Effector CD4-positive, alpha-beta T cell (primary cell): ENCODE data around the gene LHX4.

Experiments
- DNase-seq: peaks from one replicate; pipeline ENCODE4 v3.0.0-alpha.2; 2020

LHX4 gene

DNA sequence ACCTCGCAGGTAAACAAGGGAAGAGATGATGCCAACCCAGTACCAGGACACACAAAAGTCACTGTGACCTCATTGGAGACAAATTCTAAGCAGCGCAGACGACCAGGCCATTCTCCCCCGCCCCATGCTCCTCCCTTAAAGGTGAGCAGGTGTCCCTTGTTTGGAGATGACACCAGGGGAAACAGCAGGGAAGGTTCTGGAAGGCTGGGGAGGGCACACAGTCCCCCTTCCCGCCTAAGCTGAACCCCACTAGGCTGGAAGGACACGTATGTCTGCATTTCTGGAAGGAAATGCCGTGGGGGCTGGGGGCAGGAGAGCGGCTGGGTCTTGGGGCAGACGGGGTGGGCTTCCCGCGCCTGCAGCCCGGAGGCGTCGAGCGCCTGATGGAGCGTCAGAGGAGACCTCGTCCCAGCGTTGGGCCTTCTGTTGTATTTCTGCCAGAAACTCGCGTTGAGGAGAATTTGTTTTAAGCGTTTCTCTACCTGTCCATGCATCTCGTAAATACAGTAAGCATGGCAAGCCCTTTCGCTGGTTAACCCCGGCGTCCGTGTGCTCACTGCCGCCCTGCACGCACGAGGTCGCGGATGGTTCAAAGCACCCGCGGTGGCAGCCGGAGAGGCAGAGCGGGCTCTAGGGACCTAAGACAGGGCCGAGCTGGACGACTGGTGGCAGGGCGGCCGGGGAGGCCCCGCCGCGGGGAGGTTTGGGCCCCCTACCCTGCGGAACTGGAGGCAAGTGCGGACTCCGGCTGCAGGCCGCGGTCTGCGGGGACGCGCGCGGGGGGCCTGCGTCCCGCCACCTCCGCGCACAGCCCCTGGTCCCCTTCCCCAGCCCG is 1.2 kb upstream of the LHX4 start:
- no peak for DNase-seq

DNA sequence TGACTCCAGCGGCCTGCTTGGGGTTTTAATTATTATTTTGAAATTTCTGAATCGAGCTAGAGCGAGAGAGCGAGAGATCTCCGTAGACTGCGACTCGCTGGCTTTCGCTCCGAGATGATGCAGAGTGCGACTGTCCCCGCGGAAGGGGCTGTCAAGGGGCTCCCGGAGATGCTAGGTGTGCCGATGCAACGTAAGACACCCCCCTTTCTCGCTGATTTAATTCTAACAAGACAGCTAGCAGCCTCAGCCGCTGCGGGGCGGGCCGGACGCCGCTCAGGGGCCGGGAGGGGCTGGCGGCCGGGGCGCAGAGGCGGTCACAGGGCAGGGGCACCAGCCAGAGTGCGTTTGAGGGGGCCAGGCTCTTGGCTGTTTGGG is 339 bp downstream of the LHX4 start:
- DNase-seq, result no peak

DNA sequence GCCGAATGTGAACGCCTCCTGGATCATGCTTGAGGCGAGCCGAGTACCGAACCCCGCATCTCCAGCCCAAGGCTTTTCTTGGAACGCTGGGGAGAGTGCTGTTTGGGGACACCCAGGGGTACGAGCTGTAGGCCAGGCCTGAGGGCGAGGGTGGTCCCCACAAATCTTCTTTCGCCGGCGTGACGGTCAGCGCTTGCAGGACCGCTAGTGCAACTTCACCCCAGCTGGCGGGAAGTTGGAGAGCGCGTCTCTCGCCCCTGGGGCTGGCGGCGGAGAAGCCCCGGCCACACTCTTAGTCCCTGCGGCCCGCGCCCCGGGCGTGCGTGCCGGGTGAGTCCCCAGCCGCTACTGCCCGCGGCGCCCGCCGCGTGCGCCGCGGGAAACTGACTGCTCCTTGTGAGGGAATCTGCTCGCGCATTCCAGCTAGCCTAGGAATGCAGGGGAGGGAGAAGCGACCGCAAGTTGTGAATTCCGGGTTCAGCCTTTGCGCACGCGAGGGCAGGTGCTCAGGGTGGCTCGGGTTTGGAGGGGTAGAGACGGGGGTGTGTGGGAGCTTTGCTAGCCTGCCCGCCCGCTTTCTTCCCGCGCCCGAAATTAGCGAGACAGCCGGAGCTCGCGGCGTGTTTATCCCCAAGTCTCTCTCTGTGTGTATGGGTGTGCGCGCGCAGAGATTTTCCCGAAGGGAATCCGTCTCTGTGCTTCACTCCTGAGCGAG is 884 bp downstream of the LHX4 start:
- DNase-seq, result no peak

DNA sequence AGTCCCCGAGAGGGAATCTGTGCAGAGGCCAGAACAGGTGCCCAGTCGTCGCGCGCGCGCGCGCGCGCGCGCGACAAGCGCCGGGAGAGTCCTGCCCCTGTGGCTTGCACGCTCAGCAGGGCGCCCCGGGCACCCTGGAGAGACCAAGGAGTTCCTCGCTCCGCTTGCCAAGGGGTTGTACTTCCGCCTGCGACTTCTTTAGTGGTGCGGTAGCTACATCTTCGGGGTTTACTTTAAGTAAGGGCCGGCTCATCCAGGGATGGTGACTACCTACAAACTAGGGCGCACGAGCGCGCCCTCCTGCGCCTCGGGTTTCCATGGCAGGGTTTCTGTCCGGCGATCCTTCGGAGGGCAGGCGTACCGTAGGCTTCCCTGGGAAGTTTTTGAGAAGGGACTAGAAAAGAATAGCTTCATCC is 1.4 kb downstream of the LHX4 start:
- no peak for DNase-seq

DNA sequence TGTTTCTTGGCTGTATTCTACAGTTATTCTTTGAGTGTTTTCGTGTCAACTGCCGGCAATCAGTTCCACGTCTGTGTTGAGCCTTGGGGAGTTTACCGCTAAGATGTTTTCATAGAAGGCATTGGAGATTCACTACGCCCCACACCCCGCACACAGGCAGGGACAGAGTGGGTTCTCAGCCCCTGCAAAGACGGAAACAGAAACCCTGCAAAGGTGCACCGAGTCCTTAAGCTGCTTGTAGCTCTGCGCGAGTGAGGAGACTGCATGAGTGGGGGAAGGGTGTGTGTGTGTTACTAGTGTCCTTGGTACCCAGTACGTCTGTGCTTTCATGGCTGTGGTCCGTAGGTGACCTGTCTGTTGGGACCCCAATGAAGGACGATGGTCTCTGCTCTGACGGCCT is 1.9 kb downstream of the LHX4 start:
- DNase-seq, result no peak

DNA sequence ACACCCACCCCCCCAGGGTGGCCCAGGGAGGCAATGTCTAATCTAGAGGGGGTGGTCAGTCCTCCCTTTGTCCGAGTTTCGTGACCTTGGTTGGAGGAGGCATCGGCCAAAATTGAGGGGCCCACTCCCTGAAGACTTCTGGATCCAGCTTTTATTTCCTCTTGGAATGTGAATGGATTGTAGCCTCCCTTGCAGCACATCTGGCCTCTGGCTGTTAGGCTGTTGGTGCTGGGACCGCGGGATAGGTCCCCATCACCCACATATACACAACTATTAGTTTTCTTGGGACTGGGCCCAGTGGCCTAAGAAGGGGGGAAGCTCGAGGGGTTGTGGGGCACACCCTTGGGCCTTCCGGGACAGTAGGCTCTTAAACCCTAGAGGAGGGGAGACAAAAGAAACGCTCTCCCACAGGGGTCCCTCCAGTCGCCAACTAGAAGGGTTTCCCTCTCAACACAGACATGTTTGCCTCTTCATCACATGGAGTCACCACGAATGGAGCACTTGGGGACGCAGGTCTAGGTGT is 2.5 kb downstream of the LHX4 start:
- DNase-seq, result no peak

DNA sequence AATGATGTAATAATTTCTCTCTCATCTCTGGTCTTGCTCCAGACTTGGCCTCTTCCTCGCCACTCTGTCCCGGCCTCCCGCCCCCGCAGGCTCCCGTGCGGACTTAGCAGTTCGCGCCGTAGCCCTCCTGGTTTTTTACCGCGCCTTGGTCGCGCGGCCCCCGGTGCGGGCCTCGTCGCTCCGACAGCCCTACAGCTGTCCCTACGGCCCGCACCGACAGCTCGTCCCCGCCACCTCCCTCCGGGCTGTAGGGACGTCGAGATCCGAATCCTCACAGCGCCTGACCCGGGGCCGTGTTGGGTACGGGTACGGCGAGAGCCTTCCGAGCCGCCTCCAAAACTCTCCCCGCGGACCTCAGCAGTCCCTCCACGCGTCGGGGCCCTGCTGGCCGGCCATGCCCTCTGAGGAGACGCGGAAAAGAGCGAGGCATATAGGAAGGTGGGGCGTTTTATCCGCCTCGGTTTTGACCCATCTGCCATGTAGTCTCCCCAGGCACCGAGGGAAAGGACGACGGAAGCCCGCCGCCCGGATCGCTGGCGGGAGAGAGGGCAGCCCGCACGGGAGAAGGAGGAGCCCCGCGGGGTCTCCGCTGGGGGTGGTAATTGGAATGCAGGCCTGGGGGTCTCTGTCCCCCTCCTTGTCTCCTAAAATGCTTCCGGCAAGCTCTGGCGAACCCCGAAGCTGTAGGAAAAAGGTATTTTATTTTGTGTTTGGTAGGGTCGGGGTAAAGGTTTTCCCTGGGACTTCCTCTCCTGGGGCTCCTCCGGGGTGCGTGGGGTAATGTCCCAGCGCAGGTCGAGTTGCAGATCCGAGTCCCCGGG is 3.3 kb downstream of the LHX4 start:
- DNase-seq, result no peak

DNA sequence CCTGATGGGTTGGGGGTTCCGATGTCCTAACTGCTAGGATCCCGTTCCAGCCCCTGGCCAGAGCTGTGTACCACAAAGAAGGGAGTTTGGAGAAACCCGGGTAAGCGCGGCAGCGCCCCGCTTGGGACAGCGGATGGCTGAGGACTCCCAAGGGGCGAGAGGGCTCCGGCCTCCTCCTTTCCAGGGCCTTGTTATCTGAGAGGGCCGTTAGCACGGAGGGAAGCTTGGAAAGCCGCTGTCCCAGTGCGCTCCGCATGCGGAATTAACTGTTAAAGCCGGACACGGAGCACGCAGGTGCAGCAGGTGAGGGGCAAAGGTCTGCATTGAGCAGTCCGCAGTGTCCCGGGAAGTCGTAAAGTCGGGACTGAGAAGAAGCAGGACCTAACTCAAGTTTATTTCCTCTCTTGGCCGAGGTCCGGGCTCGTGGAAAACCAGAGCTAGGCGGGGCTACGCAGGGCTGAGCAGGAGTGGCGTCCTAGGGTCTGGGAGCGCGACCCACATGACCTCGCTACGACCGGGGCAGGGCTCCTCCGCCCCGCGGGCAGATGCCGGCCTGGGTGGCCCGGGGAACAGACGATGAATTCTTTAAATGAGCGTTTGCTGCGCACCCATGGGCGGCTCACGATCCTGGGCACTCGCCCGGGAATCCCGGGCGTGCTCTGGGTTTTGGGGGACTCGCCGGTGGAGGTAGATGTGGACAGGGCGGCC is 4.5 kb downstream of the LHX4 start:
- no peak for DNase-seq

DNA sequence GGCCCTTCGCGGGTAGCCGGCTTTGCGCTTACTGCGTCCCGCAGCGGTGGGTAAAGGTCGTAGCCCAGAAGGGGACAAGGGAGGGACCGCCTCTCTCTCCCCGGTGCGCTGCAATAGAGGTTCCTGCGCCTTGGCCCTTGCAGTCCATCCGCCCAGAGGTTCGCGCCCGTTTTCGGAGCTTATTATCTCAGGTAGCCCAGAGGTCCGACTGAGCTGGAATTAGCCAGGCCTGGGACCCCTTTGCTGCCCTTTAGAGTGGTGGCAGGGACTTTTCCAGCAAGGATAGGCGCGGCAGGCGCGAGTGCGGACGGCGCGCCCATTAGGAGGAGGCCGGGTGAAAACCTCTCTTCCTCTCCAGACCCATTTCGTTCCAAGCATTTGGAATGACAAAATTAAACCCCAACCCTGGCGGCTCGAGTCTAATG is 5.0 kb downstream of the LHX4 start:
- no peak for DNase-seq

DNA sequence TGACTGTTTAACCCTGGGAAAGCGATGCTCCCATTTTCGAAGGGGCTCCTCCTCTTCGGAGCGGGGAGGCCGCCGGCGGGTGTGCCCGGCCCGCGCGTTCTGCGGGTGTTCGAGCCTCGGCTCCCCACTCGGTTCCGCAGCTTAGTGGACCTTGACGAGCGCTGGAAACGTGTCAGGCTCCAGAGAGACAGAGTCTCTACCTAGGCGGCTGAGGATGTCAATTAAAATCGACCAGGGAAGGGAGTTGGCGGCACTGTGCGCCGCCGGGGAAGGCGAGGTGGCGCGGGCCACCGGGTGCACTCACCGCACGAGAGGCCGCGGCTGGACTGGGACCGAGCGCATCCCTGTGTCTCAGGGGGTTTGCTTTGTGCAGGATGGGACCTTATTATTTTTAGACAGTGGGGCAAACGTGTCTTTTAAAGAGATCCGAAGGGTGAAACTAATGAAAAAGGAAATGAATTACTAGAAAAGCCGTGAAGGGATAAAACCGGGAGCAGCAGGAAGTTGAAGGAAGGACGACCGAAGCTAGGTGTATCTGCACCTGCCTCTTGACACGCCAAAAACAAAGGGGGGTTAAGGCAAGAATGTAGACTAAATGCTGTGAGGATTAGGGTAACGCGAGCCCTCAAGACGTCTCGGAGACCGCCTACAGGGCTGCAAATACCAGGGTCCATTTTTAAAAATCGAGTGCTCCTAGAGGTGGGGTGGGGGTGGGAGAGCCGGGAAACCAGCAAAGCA is 5.6 kb downstream of the LHX4 start:
- no peak for DNase-seq

DNA sequence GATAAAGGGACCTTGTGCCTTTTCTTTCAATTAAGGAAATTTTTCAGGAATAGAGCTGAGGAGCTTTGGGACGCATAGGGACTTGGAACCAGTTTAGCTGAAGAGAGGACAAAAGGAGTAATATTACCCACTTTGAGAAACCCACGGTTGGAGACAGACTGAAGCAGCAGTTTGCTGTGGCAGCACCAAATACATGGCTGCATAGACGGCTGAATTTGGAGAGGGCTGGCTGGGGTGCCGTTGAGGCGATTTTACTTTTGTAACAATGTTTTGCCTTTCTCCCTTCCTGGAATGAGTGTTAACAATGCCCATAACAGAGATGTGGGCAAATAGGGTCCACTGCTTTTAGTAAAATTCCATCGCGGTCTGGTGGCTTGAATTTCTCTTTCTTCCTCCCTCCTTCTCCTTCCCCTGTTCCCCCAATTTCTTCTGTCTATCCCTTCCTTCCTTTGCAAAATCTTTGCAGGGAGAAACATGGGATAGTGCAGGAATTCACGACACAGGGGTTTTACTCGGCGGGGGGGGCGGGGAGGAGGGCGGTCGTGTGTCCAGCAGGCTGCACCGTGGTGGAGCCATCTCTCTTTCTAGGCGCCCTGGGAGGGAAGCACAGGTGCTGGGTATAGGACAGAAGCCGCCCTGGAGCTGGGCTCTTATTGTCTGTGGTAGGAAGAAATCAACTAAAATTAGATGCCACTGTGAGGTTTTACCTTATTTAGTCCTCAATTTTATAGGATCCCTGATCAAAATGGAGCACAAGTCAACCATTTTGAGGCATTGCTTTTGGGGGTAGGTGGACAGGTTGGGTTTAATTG is 6.8 kb downstream of the LHX4 start:
- no peak for DNase-seq

DNA sequence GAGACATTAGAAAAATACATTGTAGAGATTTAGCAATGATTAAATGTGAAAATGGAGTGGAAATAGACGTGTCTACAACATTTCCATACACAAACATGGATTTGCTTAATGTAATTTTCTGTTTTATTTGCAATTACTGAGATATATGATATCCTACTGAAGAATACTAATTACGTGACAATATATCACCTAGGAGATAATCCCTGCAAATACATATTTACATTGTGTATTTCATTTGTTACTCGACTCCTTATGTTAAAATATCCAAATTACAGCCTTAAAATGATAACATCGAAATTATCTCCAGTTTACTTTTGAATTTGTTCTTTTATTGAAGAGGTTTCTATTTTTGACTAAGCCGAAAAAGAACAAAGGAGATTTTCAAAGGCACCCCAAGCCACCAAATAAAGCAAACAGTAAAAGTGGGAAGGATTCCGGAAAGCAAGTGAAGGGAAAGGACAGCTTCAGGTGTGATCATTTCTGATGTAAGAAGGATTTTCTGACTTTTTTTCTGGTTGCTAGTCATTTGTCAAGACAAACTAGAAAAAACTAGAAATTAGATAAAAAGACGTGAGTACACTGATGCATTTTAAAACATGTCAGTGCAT is 7.9 kb downstream of the LHX4 start:
- DNase-seq, result no peak

DNA sequence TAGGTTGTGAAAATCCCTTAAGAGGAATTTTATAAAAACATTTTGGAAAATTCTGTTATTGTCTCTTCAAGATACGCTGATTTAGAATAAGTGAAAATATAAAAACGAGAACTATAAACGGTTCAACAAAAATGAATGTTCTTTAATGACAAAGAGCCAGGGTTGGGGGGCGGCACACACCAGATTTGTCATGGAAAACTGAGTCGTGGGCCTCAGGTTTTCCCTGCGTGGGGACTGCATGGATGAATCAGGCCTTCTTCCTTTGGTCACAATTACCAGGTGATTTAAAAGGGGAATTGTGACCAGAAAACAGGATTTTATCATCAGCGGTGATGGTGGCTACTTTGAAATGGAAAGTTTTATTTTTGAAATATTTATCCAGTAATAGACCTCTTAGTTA is 8.6 kb downstream of the LHX4 start:
- DNase-seq, result no peak

DNA sequence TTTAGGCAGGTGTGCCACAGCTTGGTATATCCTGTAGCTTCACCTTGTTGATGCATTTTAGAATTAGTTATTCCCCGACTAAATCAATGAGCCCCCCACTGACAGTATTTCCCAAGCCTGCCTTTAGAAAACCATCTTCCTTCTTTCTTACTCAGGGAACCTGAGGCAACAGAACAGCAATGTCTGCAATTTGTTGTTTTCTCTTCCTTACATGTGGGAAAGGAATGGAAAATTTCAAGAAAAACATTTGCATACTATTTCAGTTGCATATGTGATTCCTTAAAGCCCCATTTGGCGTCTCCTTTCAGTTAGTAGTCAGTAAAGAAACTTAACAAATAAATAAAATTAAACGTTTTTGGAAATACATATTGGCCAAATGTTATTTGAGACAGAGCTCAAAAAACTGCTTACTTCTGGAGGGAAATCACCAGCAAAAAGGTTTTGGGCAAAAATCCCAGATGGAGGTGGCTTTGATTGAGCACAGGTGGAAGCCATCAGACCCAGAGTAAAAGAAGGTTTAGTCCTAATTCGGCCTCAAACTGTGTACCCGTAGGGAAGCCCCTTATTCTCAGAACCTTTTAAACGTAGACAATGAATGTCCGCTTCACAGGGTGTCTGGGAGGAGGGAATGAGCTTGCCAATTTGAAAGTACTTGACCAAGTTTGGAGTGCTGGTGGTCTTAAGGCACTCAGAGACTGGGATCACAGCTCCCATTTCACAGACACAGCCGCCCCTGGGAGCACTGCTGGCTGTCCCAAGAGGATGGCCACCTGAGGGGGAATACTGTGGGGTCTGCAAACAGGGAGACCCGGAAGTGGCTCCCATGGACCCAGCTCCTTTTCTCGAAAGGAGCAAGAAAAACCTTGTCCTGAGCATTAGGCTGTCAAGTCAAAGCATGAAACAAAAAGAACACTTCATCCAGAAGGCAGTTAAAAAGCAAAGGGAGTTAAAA is 9.4 kb downstream of the LHX4 start:
- no peak for DNase-seq

DNA sequence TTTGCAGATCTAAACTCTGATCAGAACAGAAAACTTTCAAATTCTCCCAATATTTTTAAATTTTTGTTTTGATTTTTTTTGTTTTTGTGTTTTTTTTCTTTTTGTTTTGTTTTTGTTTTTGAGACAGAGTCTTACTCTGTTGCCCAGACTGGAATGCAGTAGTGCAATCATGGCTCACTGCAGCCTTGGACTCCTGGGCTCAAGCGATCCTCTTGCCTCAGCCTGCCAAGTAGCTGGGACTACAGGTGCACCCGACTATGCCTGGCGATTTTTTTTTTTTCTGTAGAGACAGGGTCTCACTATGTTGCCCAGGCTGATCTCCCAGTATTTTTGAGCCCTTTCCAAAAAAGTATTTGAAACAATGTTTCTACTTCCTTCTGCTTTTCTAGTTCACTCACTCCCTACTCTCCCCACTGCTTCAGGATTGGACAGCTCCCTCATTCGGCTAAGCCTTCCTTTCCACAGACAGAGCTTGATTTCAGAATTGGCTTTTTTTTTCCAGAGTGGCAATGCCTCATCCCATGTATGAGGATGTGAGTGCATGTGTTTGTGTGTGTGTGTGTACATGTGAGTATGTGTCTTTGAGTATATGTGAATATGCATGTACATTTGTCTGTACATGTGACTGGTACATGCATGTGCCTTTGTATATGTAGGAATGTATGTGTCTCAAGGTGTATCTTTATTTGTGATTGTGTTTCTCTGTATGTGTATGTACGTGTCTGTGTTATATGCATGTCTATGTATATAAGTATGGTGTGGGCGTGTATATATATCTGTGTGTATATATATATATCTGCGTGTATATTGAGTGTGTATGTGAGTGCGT is 11.9 kb downstream of the LHX4 start:
- DNase-seq, result no peak

DNA sequence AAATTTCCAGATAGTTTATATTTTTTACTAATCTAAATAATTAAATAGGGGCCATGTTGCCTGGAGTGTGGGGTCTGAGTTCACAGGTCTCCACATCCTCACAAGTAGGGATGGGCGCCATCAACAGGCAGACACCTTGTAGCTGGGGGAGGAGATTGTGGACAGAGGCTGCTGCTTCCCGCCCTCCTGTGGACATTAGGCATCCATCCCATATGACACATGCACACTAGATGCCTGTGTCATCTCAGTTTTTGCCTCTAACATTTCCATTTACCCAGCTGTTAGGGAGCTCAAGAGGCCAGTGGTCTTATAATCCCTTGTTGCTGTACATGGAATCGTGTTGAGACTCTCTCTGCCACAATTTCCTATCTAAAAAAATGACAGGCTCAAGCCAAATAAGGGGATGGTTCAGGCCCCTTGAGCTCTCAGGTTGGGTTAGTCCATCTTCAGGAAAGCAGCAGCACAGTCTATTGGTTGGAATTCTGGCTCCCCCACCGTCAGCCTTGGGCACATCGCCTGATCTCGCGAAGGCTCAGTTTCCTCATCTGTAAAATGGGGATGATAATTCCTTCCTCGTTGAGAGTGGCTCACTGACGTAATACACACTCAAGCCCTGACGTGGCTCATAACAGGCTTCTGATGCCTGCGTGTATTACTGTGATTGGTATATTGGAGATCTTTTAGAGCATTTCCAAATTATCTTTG is 13.6 kb downstream of the LHX4 start:
- no peak for DNase-seq

DNA sequence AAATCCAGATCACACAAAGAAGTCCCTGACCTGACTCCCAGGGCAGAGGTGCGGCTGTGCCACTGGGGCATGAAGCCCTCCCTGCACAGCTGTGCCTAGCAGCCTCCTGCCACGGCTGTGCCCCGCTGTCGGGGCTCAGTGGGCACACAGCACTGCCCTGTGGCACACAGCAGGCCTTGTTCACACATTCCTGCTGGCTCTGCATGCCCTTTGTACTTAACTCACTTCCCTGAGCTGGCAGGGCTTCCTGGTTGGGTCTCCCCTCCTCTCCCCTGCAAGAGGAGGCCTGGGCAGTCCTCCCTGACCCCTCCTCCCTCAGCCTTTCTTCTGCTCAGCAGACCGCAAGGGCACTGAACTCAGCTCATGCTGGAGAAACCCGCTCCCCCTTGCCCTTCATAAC is 14.8 kb downstream of the LHX4 start:
- DNase-seq, result no peak

DNA sequence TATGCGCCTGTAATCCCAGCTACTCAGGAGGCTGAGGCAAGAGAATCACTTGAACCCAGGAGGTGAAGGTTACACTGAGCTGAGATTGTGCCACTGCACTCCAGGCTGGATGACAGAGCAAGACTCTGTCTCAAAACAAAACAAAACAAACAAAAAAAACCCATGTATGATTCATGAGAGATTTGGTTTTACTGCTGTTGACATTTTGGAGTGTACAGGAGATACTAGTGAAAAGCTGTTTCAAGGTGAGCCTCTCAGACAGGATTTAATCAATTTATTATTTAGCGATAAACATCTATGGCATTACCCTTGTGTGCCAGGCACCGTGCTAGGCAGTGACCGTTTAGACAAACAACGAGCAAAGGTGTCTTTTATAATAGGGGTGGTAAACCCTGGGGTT is 16.5 kb downstream of the LHX4 start:
- no peak for DNase-seq
